DMS 273 (cell line): Measurements from ENCODE around the gene DNASE2B.
"Not testable (repeated sequence)": the region's sequence is repeated elsewhere in the genome, so short reads cannot be mapped to it uniquely, and the experiment has no call there.

Source experiments
- DNase-seq: peaks from one replicate; lab custom pipeline; 2025; ENCODE audit not compliant: unreplicated experiment; lab: John Stamatoyannopoulos, UW

Gene DNASE2B

GRCh38 chr1:84442747-84443646 is 44.7 kb downstream of the DNASE2B start:
- DNase-seq: not testable (repeated sequence)

- not testable (repeated sequence) for DNase-seq
Observed at GRCh38 chr1:84448704-84449103, 50.4 kb downstream of the DNASE2B start.

GRCh38 chr1:84450910-84451309 is 52.6 kb downstream of the DNASE2B start:
- DNase-seq: no peak

GRCh38 chr1:84452436-84452835 is 54.2 kb downstream of the DNASE2B start:
- no peak for DNase-seq

- no peak for DNase-seq
Observed at GRCh38 chr1:84462118-84462517, 63.8 kb downstream of the DNASE2B start.
